ENCODE data around the gene TRMT13. TPM values are rescaled to one million over a fixed set of nuclear protein-coding genes. Genes with fewer than 3 reads are reported as not detected.

The TRMT13 gene
- total and polyA plus RNA-seq, 9 of the 15 experiments (the other 6 are each of a cell fraction or from before 2014, with no cell fraction given): 18.7 to 33.0 (median 28.9) TPM

DNA sequence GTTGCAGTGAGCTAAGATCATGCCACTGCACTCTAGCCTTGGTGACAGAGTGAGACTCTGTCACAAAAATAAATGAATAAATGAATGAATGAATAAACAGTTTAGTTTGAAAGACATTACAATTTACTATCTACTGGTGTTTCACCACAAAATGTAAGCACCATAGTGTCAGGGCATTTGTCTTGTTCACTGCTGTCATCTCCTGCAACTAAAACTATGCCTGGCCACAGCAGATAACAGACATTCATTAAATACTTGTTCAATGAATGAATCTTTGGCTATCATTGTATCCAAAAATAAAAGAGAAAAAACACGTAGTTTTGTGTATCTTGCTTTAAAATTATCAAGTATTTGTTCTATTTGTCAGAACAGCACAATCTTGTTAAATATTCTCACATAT is 32.8 kb upstream of the TRMT13 start (continued):
- TF ChIP-seq, protein P1, sequence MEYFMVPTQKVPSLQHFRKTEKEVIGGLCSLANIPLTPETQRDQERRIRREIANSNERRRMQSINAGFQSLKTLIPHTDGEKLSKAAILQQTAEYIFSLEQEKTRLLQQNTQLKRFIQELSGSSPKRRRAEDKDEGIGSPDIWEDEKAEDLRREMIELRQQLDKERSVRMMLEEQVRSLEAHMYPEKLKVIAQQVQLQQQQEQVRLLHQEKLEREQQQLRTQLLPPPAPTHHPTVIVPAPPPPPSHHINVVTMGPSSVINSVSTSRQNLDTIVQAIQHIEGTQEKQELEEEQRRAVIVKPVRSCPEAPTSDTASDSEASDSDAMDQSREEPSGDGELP (CRISPR knock-in tag; IDR thresholded peaks at IDR 0.05; ENCODE audit: borderline replicate concordance): no peak
- TF ChIP-seq CREM (IDR thresholded peaks at IDR 0.05; ENCODE audit: low read depth) (no peak), U2AF1 (optimal IDR thresholded peaks at IDR 0.05; ENCODE audit: low read depth, low read length) (no peak), JUN (IDR thresholded peaks at IDR 0.05; ENCODE audit: borderline replicate concordance, low read depth, low read length) (no peak), JUN (CRISPR knock-in tag; IDR thresholded peaks at IDR 0.05; ENCODE audit: borderline replicate concordance) (no peak), ESRRB (CRISPR knock-in tag; IDR thresholded peaks at IDR 0.05; ENCODE audit: borderline replicate concordance) (no peak), PTTG1 (tag; IDR thresholded peaks at IDR 0.05; ENCODE audit: low read depth) (no peak), SP2 (IDR thresholded peaks at IDR 0.05; ENCODE audit: extremely low read depth, low read depth, low read length, poor library complexity, severe bottlenecking) (no peak), ZNF384 (IDR thresholded peaks at IDR 0.05; ENCODE audit: low read depth, low read length) (no peak), STAT5A (IDR thresholded peaks at IDR 0.05; ENCODE audit: borderline replicate concordance, low read length) (no peak), ERF (CRISPR knock-in tag; IDR thresholded peaks at IDR 0.05) (no peak), RBFOX2 (IDR thresholded peaks at IDR 0.05; ENCODE audit: low read depth, low read length) (no peak), TCF3 (CRISPR knock-in tag; IDR thresholded peaks at IDR 0.05) (peak; percentile 84), ZNF165 (CRISPR knock-in tag; IDR thresholded peaks at IDR 0.05; ENCODE audit: borderline replicate concordance) (no peak), ZNF436 (CRISPR knock-in tag; IDR thresholded peaks at IDR 0.05) (no peak), CXXC5 (CRISPR knock-in tag; IDR thresholded peaks at IDR 0.05) (no peak), ZNF561 (CRISPR knock-in tag; conservative IDR thresholded peaks at IDR 0.05) (no peak), ATF7 (IDR thresholded peaks at IDR 0.05) (no peak), MEF2A (IDR thresholded peaks at IDR 0.05; ENCODE audit: control insufficient read depth, low read depth, low read length) (no peak), ZKSCAN8 (CRISPR knock-in tag; IDR thresholded peaks at IDR 0.05) (no peak), ZNF354B (CRISPR knock-in tag; IDR thresholded peaks at IDR 0.05) (no peak)
- TF ChIP-seq, protein P2, sequence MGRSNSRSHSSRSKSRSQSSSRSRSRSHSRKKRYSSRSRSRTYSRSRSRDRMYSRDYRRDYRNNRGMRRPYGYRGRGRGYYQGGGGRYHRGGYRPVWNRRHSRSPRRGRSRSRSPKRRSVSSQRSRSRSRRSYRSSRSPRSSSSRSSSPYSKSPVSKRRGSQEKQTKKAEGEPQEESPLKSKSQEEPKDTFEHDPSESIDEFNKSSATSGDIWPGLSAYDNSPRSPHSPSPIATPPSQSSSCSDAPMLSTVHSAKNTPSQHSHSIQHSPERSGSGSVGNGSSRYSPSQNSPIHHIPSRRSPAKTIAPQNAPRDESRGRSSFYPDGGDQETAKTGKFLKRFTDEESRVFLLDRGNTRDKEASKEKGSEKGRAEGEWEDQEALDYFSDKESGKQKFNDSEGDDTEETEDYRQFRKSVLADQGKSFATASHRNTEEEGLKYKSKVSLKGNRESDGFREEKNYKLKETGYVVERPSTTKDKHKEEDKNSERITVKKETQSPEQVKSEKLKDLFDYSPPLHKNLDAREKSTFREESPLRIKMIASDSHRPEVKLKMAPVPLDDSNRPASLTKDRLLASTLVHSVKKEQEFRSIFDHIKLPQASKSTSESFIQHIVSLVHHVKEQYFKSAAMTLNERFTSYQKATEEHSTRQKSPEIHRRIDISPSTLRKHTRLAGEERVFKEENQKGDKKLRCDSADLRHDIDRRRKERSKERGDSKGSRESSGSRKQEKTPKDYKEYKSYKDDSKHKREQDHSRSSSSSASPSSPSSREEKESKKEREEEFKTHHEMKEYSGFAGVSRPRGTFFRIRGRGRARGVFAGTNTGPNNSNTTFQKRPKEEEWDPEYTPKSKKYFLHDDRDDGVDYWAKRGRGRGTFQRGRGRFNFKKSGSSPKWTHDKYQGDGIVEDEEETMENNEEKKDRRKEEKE (IDR thresholded peaks at IDR 0.05; ENCODE audit: borderline replicate concordance in 1 of 2, control insufficient read depth in 1 of 2, low read depth in 2 of 2, low read length in 1 of 2): no peak
- TF ChIP-seq, protein P3, sequence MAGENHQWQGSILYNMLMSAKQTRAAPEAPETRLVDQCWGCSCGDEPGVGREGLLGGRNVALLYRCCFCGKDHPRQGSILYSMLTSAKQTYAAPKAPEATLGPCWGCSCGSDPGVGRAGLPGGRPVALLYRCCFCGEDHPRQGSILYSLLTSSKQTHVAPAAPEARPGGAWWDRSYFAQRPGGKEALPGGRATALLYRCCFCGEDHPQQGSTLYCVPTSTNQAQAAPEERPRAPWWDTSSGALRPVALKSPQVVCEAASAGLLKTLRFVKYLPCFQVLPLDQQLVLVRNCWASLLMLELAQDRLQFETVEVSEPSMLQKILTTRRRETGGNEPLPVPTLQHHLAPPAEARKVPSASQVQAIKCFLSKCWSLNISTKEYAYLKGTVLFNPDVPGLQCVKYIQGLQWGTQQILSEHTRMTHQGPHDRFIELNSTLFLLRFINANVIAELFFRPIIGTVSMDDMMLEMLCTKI (IDR thresholded peaks at IDR 0.05; ENCODE audit: partially characterized antibody): no peak
- TF ChIP-seq, protein P4, sequence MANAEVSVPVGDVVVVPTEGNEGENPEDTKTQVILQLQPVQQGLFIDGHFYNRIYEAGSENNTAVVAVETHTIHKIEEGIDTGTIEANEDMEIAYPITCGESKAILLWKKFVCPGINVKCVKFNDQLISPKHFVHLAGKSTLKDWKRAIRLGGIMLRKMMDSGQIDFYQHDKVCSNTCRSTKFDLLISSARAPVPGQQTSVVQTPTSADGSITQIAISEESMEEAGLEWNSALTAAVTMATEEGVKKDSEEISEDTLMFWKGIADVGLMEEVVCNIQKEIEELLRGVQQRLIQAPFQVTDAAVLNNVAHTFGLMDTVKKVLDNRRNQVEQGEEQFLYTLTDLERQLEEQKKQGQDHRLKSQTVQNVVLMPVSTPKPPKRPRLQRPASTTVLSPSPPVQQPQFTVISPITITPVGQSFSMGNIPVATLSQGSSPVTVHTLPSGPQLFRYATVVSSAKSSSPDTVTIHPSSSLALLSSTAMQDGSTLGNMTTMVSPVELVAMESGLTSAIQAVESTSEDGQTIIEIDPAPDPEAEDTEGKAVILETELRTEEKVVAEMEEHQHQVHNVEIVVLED (CRISPR knock-in tag; IDR thresholded peaks at IDR 0.05): no peak

Data from K562 (cell line).